ENCODE data around the gene MYH14. TPM values are rescaled to one million over a fixed set of nuclear protein-coding genes. Genes with fewer than 3 reads are reported as not detected.

Gene MYH14
- total RNA-seq: 121 TPM
- long read RNA-seq, full-length matches to known transcripts: 40 of 188 reads
- long read RNA-seq, partial matches to known transcripts: 133 of 188 reads
- long read RNA-seq, other reads (novel, unspliced or antisense): 15 of 188 reads

DNA sequence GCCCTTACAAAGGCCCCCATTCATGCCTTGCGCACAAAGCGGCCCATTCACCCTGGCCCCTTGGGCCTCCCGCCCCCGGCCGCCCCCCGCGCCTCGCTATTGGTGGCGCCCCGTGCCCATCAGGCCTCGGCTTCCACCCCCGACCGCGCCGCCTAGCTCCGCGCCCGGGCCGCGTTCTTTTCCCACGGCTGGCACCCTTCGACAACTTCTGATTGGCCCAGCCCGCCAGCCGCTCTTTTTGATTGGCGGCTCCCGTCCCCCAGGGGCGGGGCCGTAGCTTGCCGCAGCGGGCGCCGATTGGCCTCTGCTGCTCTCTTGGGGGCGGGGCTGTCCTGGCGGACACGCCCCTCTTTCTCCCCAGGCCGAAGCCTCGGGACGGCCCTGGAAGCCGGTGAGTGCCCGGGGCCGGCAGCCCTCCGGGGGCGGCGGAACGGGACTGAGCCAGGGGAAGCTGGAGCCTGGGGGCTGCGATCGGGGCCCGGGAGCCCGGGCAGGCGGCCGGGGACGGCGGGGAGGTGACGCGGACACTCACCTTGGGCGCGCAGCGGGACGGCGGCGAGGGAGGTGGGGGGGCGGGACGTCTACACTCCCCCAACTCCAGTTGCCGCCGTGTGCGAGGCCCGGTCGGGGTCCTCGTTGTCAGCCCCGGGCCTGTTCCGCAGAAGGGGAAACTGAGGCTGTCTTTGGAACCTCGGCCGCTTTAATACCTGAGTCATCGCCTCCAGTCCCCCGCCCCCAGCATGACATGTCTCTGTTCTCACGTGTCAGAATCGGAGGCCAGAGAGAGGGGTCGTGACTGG lies at the start of gene MYH14:
Gene MYH14 (plus strand): TSS at position 342 of the 800 bp plus-strand sequence. CDS start 6,744 bp downstream, outside the sequence.
- ATAC-seq (ENCODE audit: poor library complexity) (peak; percentile 87), DNase-seq (peak; percentile 91)
- intact Hi-C loops (cut with DNase I): no loop called here

DNA sequence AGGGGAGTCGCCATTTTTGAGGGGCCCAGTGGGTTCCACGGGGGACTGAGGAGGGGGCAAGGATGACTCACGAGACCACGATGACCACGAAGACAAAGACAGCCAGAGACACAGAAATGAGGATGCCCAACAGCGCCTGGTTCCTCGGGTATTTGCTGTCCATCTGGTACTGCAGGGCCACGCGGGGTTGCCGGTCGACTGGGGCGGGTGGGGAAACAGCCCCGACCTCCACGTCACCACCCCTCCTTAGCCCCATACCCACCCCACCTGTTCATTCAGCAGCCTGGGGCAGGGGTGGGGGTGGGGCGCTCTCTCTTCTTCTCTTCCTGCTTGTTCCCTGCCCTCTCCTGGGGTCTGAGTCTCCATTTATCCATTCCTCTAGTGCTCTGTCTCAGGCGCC lies 48.9 kb upstream of the MYH14 start:
- ATAC-seq (ENCODE audit: poor library complexity) (no peak), DNase-seq (no peak)
- intact Hi-C loops (cut with DNase I): no loop called here

DNA sequence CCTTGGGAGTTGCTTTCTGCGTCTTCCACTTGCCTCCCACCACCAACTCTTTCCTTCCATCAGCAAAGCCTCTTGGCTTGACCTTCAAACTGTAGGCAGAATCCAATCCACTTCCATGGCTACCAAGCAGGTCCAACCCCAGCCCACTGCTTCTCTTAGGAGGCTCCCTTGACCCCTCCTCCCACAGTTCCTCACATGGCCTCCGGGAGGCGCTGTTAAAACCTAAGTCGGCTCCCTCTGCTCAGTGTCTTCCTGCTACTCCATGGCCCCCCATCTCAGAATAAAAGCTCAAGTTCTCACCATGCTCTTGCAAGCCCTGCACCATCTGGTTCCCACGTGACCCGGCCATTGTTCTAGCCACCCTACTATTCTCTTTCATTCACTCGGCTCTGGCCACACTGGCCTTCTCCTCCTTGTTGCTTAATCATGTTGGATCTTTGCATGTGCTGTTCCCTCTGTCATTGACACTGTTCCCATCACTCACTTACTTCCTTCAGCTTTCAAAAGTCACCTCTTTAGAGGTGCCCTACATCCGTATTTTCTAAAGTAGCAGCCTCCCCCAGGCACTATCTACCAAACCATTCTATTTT lies 47.8 kb upstream of the MYH14 start:
- intact Hi-C loops (cut with DNase I): no loop called here
- no peak for ATAC-seq (ENCODE audit: poor library complexity)

DNA sequence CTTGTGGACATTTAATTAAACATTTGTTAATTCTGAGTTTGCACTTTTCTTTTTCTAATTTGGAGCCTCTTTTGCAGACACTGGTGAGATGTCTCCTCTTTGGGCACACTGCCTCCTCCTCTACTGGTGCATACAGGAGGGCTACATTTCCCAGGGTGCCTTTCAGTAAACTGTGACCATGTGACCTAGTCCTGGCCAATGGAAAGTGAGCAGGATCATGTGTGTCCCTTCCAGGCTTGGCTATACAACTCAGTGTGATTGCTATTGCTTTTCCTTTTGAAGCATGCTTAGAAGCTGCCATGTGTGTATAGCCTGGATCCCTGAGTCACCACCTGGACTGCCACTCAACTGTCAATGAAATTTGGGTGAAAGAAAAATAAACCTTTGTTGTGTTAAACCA lies 44.8 kb upstream of the MYH14 start:
- DNase-seq: no peak
- intact Hi-C loops (cut with DNase I): no loop called here
- ATAC-seq (ENCODE audit: poor library complexity): no peak

More for the DNA sequence above, 47.8 kb upstream of the MYH14 start:
- DNase-seq: no peak

DNA sequence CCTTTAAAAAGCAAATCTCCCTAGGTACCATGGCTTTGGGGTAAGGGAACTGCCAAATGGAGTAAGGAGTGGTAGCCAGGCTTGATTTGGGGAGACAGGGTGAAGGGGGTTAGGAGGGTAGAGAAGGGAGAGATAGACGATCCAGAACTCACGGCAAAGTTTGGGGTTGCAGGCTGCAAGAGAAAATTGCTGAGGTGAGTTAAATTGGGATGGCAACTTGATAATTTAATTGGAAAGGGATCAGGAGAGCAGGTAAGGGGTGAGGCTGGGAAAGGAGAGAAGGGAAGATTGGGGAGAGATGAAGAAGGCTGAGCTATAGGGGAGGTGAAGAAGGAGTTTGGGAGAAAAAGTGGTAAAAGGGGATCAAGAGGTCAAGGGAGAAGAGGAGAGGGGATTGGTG lies 44.3 kb upstream of the MYH14 start:
- intact Hi-C loops (cut with DNase I): no loop called here
- DNase-seq (no peak), ATAC-seq (ENCODE audit: poor library complexity) (no peak)

DNA sequence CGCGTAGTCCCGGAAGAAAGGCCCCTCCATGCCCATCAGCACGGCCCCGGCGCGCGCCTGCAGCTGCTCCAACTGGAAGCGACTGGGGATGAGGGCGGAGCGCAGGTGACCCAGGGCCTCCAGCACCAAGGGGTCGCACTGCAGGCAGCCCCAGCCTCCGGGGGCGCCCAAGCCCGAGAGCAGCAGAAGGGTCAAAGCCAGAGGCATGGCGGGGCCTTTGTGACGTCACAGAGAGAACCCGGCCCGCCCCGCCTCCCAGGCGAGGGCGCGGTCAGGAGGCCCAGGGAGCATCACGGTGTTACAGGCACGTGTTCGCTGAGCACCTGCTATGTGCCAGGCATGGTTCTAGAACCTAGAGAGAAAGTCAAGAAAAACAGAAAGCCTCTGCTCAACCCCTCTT lies 40.4 kb upstream of the MYH14 start, which contains the start of gene IZUMO2:
Gene IZUMO2 (minus strand): TSS at position 294 of the 400 bp plus-strand sequence. CDS start 87 bp downstream, at position 207.
- intact Hi-C loops (cut with DNase I): no loop called here
- DNase-seq (no peak), ATAC-seq (ENCODE audit: poor library complexity) (no peak)

DNA sequence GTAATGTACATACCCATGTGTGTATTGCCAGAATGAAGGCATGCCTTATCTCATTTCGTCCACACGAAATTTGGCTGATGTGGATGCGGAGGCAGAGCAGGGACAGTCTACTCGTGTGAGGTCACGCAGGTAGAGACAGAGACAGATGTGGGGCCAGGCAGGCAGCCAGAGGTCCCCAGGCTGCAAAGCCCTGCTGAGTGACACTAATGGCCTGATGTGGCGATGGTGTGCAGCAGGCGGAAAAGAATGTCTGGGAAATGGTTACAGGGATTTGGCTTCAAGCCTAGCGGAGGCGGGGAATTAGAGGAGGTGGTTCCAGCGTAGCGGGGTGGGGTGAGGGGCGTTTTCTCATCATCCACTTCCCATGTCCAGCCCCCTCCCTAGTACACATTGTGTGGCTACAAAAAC lies 36.1 kb upstream of the MYH14 start:
- intact Hi-C loops (cut with DNase I): no loop called here
- ATAC-seq (ENCODE audit: poor library complexity) (no peak), DNase-seq (no peak)

DNA sequence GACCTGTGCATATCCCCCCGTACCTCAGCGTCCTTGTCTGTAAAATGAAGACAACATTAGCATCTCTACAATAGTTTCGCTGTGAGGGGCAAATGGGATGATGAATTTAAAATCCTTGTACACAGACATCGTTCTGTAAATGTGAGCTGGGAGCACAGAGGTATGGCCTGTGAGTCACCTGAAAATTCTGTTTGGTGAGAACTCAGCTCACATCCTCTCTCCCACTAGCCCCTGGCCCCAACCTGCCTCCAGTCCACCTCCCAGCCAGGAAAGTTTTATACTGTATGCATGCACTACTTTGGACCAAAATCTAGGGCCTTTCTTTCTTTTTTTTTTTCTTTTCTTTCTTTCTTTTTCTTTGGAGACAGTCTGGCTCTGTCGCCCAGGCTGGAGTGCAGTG lies 31.7 kb upstream of the MYH14 start:
- intact Hi-C loops (cut with DNase I): no loop called here
- ATAC-seq (ENCODE audit: poor library complexity): no peak
- no peak for DNase-seq

DNA sequence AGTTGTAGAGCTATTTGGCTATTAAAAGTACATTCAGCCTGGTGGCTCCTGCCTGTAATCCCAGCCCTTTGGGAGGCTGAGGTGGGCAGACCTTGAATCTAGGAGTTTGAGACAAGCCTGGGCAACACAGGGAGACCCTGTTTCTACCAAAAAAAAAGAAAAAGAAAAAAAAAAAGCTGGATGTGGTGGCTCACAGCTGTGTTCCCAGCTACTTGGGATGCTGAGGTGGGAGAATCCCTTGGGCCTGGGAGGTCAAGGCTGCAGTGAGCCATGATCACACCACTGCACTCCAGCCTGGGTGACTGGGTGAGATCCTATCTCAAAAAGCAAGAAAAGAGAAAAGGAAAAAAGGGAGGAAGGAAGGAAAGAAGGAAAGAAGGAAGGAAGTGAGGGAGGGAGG lies 30.7 kb upstream of the MYH14 start:
- ATAC-seq (ENCODE audit: poor library complexity) (no peak), DNase-seq (no peak)
- intact Hi-C loops (cut with DNase I): no loop called here

DNA sequence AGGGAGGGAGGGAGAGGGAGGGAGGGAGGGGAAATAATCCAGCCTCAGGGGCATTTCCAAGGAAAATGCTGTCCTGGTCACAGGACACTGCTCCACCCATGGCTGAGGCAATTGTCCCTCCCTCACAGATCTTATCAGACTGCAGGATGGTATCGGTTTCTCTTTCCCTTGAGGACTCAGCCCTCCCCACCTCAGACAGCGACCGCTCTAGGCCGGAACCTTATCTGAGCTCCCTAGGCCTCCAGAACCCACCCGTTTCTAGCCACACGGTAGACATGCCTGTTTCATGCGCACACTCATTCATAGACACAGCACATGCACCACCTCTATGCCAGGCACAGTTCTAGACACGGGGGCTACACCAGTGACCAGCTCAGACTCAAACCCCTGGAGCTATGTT lies 30.3 kb upstream of the MYH14 start:
- no peak for ATAC-seq (ENCODE audit: poor library complexity)
- no peak for DNase-seq
- intact Hi-C loops (cut with DNase I): no loop called here

DNA sequence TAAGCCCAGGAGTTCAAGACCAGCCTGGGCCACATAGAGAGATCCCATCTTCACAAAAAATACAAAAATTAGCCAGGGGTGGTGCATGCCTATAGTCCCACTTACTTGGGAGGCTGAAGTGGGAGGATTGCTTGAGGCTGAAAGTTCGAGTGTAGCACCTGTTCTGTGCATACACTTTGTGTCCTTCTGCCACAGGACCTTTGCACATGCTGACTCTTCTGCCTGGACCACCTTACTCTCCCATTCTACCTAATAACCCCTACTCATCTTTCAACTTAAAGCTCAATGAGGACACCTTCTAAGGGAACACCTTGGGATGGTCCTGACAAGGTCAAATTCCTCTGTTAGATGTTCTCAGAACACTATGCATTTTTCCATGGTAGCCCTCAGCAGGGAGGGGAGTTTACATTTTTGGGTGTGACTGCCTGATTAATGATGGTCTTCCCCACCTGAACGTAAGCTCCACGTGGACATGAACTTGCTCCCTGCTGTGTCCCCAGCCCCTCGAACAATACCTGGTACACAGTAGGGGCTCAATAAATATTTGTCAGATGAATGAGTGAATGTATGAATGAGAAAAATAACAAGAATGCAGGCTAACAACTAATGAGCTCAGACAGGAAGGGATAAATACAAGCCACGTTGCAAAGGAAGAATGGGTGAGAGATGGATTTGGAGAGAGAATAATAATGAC lies 29.2 kb upstream of the MYH14 start:
- no peak for DNase-seq

DNA sequence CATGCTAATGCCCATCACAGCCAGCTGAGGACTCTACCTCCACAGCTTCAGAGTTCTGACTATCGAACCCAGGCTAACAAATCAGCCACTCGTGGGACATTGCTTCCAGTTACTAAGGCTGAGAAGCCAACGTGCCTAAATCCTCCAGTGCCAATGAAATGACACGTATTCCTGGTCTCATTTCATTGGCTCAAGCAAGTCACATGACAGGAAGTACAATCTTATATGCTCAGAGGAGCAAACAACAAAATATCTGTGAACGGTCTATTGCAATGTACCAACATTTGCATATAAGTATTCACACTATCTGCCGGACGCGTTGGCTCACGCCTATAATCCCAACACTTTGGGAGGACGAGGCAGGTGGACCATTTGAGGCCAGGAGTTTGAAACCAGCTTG lies 27.5 kb upstream of the MYH14 start:
- intact Hi-C loops (cut with DNase I): no loop called here
- no peak for ATAC-seq (ENCODE audit: poor library complexity)
- no peak for DNase-seq

More for the DNA sequence above, 29.2 kb upstream of the MYH14 start:
- no peak for ATAC-seq (ENCODE audit: poor library complexity)
- intact Hi-C loops (cut with DNase I): no loop called here

DNA sequence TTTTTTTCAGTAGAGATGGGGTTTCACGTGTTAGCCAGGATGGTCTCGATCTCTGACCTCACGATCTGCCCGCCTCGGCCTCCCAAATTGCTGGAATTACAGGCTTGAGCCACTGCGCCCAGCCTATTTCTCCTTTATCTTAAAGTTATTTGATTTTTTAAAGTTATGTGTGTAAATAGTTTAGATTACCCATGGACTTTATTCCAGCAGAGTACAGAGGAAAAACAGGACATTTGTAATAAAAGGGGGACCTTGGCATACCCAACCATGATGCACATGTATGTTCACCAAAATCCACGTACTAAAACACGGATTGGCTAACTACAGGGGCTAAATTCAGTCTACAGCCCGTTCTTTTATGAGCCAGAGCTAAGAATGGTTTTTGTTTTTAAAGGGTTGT lies 26.6 kb upstream of the MYH14 start:
- no peak for ATAC-seq (ENCODE audit: poor library complexity)
- DNase-seq: no peak
- intact Hi-C loops (cut with DNase I): no loop called here

DNA sequence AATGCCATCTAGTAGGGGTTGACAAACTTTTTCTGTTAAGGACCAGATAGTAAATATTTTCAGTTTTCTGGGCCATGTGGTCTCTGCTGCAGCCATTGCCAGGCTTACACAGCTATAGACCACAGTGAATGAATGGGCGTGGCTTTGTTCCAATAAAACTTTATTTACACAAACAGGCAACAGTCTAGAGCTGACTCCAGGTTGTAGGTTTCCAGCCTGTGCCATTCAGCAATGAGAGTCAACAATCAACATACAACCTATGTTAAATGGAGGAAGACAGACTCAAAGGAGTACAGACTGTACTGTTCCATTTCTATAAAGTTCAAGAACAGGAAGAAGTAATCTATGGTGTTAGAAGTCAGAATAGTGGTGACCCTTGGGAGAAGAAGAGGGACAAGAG lies 25.1 kb upstream of the MYH14 start:
- DNase-seq (no peak), ATAC-seq (ENCODE audit: poor library complexity) (no peak)
- intact Hi-C loops (cut with DNase I): no loop called here

DNA sequence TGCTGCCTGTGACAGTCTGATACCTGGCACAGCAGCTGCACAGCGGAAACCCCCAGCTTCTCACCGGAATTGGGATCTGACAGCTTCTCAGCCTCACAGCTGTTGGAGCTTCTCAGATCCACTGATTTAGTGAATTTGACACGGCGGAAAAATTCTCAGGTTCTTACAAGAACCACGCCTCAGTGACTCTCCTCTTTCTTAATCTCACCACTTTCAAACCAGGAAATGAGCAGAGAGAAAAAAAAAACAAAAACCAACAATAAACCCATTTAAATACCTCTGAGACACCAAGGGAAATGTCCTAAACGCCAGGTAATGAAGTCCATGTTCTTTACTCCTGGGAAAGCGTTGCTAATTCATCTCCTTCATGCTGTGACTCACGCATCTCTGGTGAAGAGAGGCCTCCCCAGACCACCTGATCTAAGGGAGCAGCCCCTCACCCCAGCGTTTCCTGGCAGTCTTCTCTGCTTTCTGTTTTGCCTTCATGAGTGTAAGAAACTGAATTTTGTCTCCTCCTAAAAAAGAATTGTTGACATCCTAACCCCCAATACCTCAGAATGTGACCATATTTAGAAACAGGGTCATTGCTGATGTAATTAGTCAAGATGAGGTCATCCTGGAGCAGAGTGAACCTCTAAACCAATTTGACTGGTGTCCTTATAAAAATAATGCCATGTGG lies 24.4 kb upstream of the MYH14 start:
- ATAC-seq (ENCODE audit: poor library complexity): no peak
- intact Hi-C loops (cut with DNase I): no loop called here

DNA sequence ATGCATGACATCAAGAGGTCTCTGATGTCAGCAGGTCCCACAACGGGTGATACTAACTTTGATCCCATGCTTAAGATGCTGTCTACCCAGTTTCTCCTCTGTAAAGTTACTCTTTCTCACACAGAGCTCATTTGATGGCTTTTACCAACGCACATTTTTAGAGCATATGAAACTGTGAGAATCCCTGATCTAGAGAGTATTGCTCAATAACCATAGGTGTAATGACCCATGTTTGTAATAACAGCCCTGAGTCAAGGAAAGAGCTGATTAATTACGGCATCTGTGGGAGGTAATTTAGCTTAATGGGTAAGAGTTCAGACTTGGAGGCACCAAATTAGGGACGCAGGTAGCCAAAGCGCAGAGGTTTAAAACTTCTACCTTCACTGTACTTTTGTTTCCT lies 22.3 kb upstream of the MYH14 start:
- no peak for DNase-seq
- no peak for ATAC-seq (ENCODE audit: poor library complexity)
- intact Hi-C loops (cut with DNase I): no loop called here

More for the DNA sequence above, 24.4 kb upstream of the MYH14 start:
- no peak for DNase-seq

DNA sequence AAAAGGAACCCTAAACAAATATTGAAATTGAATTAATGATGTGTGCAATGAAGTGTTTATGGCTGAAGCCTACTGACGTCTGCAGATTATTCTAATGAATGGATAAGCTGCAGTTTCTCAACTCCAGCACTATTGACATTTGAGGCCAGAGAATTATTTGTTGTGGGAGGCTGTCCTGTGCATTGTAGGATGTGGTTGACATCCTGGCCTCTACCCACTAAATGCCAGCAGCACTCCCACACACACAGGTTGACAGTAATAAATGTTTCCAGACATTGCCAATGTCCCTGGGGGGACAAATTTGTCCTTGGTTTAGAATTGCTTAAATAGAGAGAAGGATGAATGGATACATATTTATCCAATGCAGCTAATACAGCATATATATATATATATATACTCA lies 19.2 kb upstream of the MYH14 start:
- ATAC-seq (ENCODE audit: poor library complexity) (no peak), DNase-seq (no peak)
- intact Hi-C loops (cut with DNase I): no loop called here

DNA sequence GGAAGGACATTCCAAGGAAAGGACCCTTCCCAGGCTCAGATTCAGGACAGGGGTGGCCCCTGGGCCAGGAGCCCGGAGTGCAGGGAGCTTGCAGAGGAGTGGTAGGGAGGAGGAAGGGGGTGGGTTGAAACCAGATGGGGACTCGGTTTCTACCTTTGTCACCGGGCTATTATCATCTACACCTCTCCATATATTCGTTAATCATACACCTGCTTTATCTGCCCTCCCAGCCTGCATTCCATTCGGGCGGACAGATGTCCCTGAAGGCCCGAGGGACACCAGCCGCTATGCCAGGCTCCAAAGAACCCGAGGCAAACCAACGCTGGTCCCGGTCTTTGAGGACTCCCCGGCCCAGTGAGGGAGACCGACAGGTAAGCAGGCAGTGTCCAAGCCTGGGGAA lies 15.5 kb upstream of the MYH14 start:
- intact Hi-C loops (cut with DNase I): no loop called here
- ATAC-seq (ENCODE audit: poor library complexity): no peak
- DNase-seq: no peak

DNA sequence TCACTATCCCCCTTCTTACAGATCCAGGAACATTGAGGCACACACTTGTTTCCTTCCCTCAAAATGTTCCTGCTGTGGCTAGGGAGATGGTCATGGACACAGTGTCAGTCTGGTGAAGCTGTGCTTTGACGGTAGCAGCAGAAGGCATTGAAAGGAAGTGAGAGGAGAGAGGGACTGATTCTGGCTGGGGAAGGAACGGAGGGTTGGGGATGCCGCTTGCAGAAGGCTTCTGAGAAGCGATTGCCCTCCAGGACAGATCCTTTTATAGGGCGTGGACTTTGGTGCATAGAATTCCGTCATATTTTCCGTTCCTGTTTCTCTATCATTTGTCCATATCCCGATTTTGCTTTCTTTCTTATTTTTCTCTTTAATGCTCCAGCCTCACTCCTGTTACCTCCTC lies 14.1 kb upstream of the MYH14 start:
- intact Hi-C loops (cut with DNase I): no loop called here
- no peak for ATAC-seq (ENCODE audit: poor library complexity)
- no peak for DNase-seq

Data from Right ventricle myocardium superior (tissue), 1 donor.